Mesenchymal stem cell (in vitro differentiated cells and primary cell): ENCODE results near the gene KRT86.

Experiments used
- DNase-seq: peaks from one replicate; pipeline ENCODE4 v3.0.0-alpha.2; 2013
- H2AFZ ChIP-seq: one replicate; pipeline ENCODE4 v1.6.1; 2013; ENCODE audit warnings: low read depth, mild to moderate bottlenecking, control low read depth, inconsistent platforms, low read length, moderate library complexity
- H2AK5ac ChIP-seq: 2 replicates; pipeline ENCODE4 v1.6.1; 2013; ENCODE audit warnings: low read length, moderate library complexity, mild to moderate bottlenecking, inconsistent platforms; ENCODE audit not compliant: severe bottlenecking
- H2BK120ac ChIP-seq: one replicate; pipeline ENCODE4 v1.6.1; 2013; ENCODE audit warnings: low read depth, mild to moderate bottlenecking, inconsistent platforms, low read length, moderate library complexity
- H2BK12ac ChIP-seq, 2 experiments: one replicate each; pipeline ENCODE4 v1.6.1; 2013; ENCODE audit warnings: inconsistent platforms in 2 of 2, low read length in 2 of 2, mild to moderate bottlenecking in 2 of 2, moderate library complexity in 2 of 2, control low read depth in 1 of 2
- H2BK15ac ChIP-seq: one replicate; pipeline ENCODE4 v1.6.1; 2013; ENCODE audit warnings: mild to moderate bottlenecking, low read depth, inconsistent platforms; ENCODE audit not compliant: poor library complexity, severe bottlenecking
- H2BK5ac ChIP-seq: 2 replicates; pipeline ENCODE4 v1.6.1; 2013; ENCODE audit warnings: low read depth, mild to moderate bottlenecking, low read length, control low read depth, inconsistent platforms; ENCODE audit not compliant: poor library complexity, severe bottlenecking
- H3K14ac ChIP-seq, 2 experiments: one replicate each; pipeline ENCODE4 v1.6.1; 2013; ENCODE audit warnings: inconsistent platforms in 2 of 2, low read length in 2 of 2, control low read depth in 1 of 2, mild to moderate bottlenecking in 1 of 2, moderate library complexity in 1 of 2
- H3K18ac ChIP-seq, 2 experiments: one replicate each; pipeline ENCODE4 v1.6.1; 2013; ENCODE audit warnings: inconsistent platforms in 2 of 2, low read length in 2 of 2, control low read depth in 1 of 2, low read depth in 1 of 2, mild to moderate bottlenecking in 1 of 2
- H3K23ac ChIP-seq, 2 experiments: one replicate each; pipeline ENCODE4 v1.6.1; 2013; ENCODE audit warnings: inconsistent platforms in 2 of 2, low read length in 2 of 2, mild to moderate bottlenecking in 2 of 2, moderate library complexity in 2 of 2, control low read depth in 1 of 2
- H3K27ac ChIP-seq: 2 replicates; pipeline ENCODE4 v1.5.1; 2013; ENCODE audit warnings: mild to moderate bottlenecking, moderate library complexity, low read length, control low read depth, inconsistent platforms; ENCODE audit not compliant: poor library complexity, severe bottlenecking
- H3K27me3 ChIP-seq, 2 experiments: 2 replicates each; pipeline versions ENCODE4 v1.6.1 to v1.7.0; 2013; ENCODE audit warnings: low read length in 2 of 2, mild to moderate bottlenecking in 2 of 2, moderate library complexity in 2 of 2, control low read depth in 1 of 2, inconsistent platforms in 1 of 2; ENCODE audit not compliant: control insufficient read depth in 1 of 2, insufficient read depth in 1 of 2
- H3K36me3 ChIP-seq, 2 experiments: 2 replicates each; pipeline versions ENCODE4 v1.6.1 to v1.7.0; 2013; ENCODE audit warnings: low read length in 2 of 2, control low read depth in 1 of 2, inconsistent platforms in 1 of 2, low read depth in 1 of 2, mild to moderate bottlenecking in 1 of 2; ENCODE audit not compliant: insufficient read depth in 2 of 2, control insufficient read depth in 1 of 2
- H3K4ac ChIP-seq, 2 experiments: one replicate each; pipeline ENCODE4 v1.6.1; 2013; ENCODE audit warnings: inconsistent platforms in 2 of 2, low read length in 2 of 2, mild to moderate bottlenecking in 2 of 2, moderate library complexity in 2 of 2, control low read depth in 1 of 2, low read depth in 1 of 2
- H3K4me1 ChIP-seq: 2 replicates; pipeline ENCODE4 v1.6.1; 2013; ENCODE audit warnings: low read depth, low read length, control low read depth; ENCODE audit not compliant: control insufficient read depth, insufficient read depth
- H3K4me2 ChIP-seq: 2 replicates; pipeline ENCODE4 v1.6.1; 2013; ENCODE audit warnings: low read length, mild to moderate bottlenecking, inconsistent platforms; ENCODE audit not compliant: poor library complexity, severe bottlenecking
- H3K4me3 ChIP-seq, 2 experiments: 2 replicates each; pipeline versions ENCODE4 v1.5.1 to v1.7.0; 2013; ENCODE audit warnings: low read length in 2 of 2, mild to moderate bottlenecking in 2 of 2, control low read depth in 1 of 2, low read depth in 1 of 2; ENCODE audit not compliant: insufficient read depth in 1 of 2
- H3K79me1 ChIP-seq: replicated peaks from 2 replicates; pipeline ENCODE4 v1.6.1; 2013; ENCODE audit warnings: mild to moderate bottlenecking, control low read depth, low read length, inconsistent platforms; ENCODE audit not compliant: poor library complexity, severe bottlenecking
- H3K9ac ChIP-seq: 2 replicates; pipeline ENCODE4 v1.7.0; 2013; ENCODE audit warnings: mild to moderate bottlenecking, low read length, moderate library complexity
- H3K9me3 ChIP-seq: 2 replicates; pipeline ENCODE4 v1.7.0; 2013; ENCODE audit warnings: mild to moderate bottlenecking, low read length; ENCODE audit not compliant: control insufficient read depth
- H4K8ac ChIP-seq: one replicate; pipeline ENCODE4 v1.6.1; 2013; ENCODE audit warnings: inconsistent platforms, mild to moderate bottlenecking, low read length, moderate library complexity
- H4K91ac ChIP-seq: one replicate; pipeline ENCODE4 v1.6.1; 2013; ENCODE audit warnings: mild to moderate bottlenecking, low read length, inconsistent platforms
- WGBS: methylation state at CpG from one replicate; pipeline ENCODE4 v1.1.7; 2013; ENCODE audit warnings: mixed read lengths; 5-methylcytosine and 5-hydroxymethylcytosine counted together

The KRT86 gene

DNA sequence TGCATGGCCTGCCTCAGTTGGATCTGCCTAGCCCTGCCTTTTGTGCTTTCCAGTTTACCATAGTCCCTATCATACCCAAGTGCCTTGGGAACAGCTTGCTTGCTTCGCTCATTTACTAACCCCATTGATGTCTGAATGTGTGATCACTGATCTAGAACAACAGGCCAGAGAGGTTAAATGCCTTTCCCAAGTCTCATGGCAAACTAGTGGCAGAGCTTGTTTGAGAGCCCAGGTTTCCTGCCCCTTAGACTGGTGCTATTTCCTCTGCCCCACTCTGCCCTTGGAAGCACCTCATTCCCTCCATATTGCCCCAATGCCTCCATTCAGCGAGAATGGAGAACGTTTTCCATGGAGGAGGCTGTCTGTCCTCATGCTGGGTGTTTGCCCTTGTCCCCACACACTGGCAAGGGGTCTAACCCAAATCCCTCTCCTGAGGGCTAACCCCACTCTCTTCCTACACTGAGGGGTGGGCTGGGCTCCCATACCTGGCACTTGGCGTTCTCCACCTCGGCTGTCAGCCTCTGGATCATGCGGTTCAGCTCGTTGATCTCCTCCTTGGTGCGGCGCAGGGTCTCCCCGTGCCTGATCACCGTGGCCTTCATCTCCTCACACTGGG is 21.6 kb upstream of the KRT86 start:
- Histone ChIP-seq H3K27me3 (peaks cover 6 to 84% of the 10 kb centered on the region in 2 experiments), H2AFZ (no peak overlapping the region), H3K4me2 (no peak overlapping the region), H2BK15ac (no peak overlapping the region), H2BK120ac (no peak overlapping the region), H3K79me1 (no peaks in the 10 kb centered on the region), H2BK12ac (no peak overlapping the region), H3K27ac (no peak overlapping the region), H2BK5ac (no peak overlapping the region), H4K8ac (no peak overlapping the region), H4K91ac (no peak overlapping the region), H3K9me3 (no peaks in the 10 kb centered on the region), H3K23ac (no peak overlapping the region), H3K4me1 (peaks cover 40% of the 10 kb centered on the region), H3K4me3 (no peak overlapping the region), H3K18ac (no peak overlapping the region), H3K9ac (no peak overlapping the region), H3K36me3 (no peaks in the 10 kb centered on the region), H2AK5ac (no peak overlapping the region), H3K4ac (no peak overlapping the region), H3K14ac (no peak overlapping the region)
- WGBS, result 89% methylated on average over 11 of the region's 11 CpGs
- no peak for DNase-seq

DNA sequence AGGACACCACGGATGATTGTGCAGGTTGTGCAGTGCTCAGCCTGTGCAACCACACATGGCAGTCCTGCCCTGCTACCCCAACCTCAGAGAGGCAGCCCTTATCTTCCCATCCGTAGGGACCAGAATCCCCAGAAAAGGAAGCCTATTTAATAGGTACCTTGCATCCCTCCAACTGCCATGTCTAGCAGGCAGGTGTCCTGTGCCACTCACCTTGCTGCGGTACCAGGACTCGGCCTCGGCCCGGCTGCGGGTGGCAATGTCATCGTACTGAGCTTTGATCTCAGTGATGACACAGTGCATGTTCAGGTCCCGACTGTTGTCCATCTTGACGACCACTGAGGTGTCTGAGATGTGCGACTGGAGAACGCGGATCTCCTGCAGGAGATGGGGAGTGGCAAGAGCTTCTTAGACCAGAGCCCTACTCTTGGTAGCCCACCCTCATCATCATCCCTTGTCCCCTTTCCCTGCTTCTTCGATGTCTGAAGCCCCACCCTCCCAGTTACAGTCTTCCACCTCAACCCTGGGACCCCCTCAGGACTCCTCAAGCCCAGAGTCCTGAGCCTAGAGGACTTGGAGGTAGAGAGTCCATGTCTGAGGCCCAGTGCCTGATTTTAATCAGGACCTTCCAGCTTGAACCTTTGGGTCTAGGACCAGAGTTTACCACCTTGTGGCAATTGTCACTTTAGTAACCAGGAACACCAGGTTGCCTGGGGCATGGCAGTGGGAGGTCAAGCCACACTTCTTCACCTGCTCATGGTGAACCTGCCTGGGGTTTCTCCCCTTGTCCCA is 20.9 kb upstream of the KRT86 start:
- Histone ChIP-seq H3K4ac (no peak overlapping the region), H4K8ac (no peak overlapping the region), H3K27ac (no peak overlapping the region), H3K18ac (no peak overlapping the region), H3K4me3 (no peak overlapping the region), H3K36me3 (no peaks in the 10 kb centered on the region), H3K4me1 (peaks cover 39% of the 10 kb centered on the region), H3K4me2 (no peak overlapping the region), H3K14ac (no peak overlapping the region), H3K9me3 (no peaks in the 10 kb centered on the region), H3K9ac (no peak overlapping the region), H2BK120ac (no peak overlapping the region), H2BK5ac (no peak overlapping the region), H2AK5ac (peak overlapping the region; percentile 41), H3K27me3 (peaks cover 6 to 88% of the 10 kb centered on the region in 2 experiments), H2BK12ac (no peak overlapping the region), H2AFZ (no peak overlapping the region), H3K79me1 (no peaks in the 10 kb centered on the region), H2BK15ac (no peak overlapping the region), H3K23ac (no peak overlapping the region), H4K91ac (no peak overlapping the region)
- DNase-seq, result no peak
- 89% methylated on average over 14 of the region's 14 CpGs for WGBS

DNA sequence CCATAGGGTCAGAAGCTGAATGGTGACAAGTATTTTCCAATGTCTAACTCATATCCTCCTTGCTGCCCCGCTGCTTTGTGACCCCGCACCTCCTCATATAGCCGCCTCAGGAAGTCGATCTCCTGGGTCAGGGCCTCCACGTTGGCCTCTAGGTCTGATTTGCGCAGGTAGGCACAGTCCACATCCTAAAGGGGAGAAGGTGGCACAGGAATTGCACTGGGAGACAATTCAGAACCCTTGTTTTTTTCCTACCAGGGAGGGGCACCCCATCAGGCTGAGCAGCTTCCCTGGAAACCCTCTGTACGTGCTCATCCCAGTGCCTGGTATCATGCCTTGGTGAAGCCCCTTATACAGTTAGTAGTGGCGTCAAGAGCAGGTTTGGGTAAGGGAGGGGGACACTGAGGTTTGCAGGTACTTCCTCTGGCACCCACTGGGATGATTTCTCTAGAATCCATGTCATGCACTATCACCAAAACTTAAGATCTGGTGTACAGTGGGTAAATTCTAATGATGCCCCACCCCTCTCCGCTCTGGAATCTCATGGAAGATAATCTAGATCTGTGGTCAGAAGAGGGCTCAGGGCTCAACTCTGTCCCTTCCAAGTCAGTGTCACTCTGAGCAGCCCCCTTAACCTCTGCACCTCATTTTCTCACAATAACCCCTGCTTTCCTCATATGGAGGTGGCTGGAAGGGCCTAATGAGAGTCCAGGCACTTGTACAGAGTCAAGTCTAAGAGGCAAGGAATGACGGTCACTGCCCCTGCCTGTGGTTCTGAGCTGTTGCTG is 20.1 kb upstream of the KRT86 start:
- H2BK15ac ChIP-seq, result no peak overlapping the region
- H3K27ac ChIP-seq, result no peak overlapping the region
- 86% methylated on average over 9 of the region's 10 CpGs for WGBS
- no peak overlapping the region for H3K4me3 ChIP-seq
- H3K79me1 ChIP-seq, result no peaks in the 10 kb centered on the region
- no peak overlapping the region for H3K23ac ChIP-seq
- H3K4ac ChIP-seq, result no peak overlapping the region
- H2AFZ ChIP-seq, result no peak overlapping the region
- H2BK5ac ChIP-seq, result no peak overlapping the region
- H3K9ac ChIP-seq, result no peak overlapping the region
- no peak overlapping the region for H2BK12ac ChIP-seq
- H3K4me1 ChIP-seq, result peaks cover 33% of the 10 kb centered on the region
- H2BK120ac ChIP-seq, result no peak overlapping the region
- H3K4me2 ChIP-seq, result no peak overlapping the region
- H4K8ac ChIP-seq, result no peak overlapping the region
- peaks cover 6 to 88% of the 10 kb centered on the region in 2 experiments for H3K27me3 ChIP-seq
- DNase-seq, result no peak
- no peak overlapping the region for H3K14ac ChIP-seq
- H4K91ac ChIP-seq, result no peak overlapping the region
- no peaks in the 10 kb centered on the region for H3K36me3 ChIP-seq
- H2AK5ac ChIP-seq, result peak overlapping the region; percentile 25
- no peak overlapping the region for H3K18ac ChIP-seq
- H3K9me3 ChIP-seq, result no peaks in the 10 kb centered on the region
